Endodermal cell (in vitro differentiated cells): ENCODE data around the gene CEP295NL. TPM values are rescaled to one million over a fixed set of nuclear protein-coding genes. Genes with fewer than 3 reads are reported as not detected.

ENCODE experiments used
- DNase-seq: peaks from one replicate; pipeline ENCODE4 v3.0.0-alpha.2; 2017
- H3K27ac ChIP-seq: 2 replicates; pipeline ENCODE4 v1.5.1; 2013; ENCODE audit warnings: mild to moderate bottlenecking, low read depth, low read length, moderate library complexity
- H3K27me3 ChIP-seq: 2 replicates; pipeline ENCODE4 v1.6.1; 2013; ENCODE audit warnings: mild to moderate bottlenecking, low read length, moderate library complexity; ENCODE audit not compliant: insufficient read depth, control insufficient read depth, poor library complexity, severe bottlenecking
- H3K36me3 ChIP-seq: 2 replicates; pipeline ENCODE4 v1.7.0; 2013; ENCODE audit warnings: mild to moderate bottlenecking, low read length, moderate library complexity; ENCODE audit not compliant: control insufficient read depth, insufficient read depth
- H3K4me1 ChIP-seq: one replicate; pipeline ENCODE4 v1.7.0; 2013; ENCODE audit warnings: low read length; ENCODE audit not compliant: control insufficient read depth, insufficient read depth
- H3K4me3 ChIP-seq: 2 replicates; pipeline ENCODE4 v1.5.1; 2013; ENCODE audit warnings: mild to moderate bottlenecking, low read length, moderate library complexity
- H3K9ac ChIP-seq: 2 replicates; pipeline ENCODE4 v1.6.1; 2013; ENCODE audit warnings: mild to moderate bottlenecking, low read length, moderate library complexity; ENCODE audit not compliant: poor library complexity, severe bottlenecking; ENCODE audit errors: extremely low read depth
- H3K9me3 ChIP-seq: 2 replicates; pipeline ENCODE4 v1.6.1; 2013; ENCODE audit warnings: mild to moderate bottlenecking, low read length, moderate library complexity; ENCODE audit not compliant: control insufficient read depth
- H3K27ac Mint-ChIP-seq: 2 replicates; pipeline ENCODE4 v1.8.0; 2020; ENCODE audit warnings: mixed read lengths
- H3K27me3 Mint-ChIP-seq: 2 replicates; pipeline ENCODE4 v1.8.0; 2021; ENCODE audit warnings: mild to moderate bottlenecking, mixed read lengths; ENCODE audit not compliant: insufficient read depth
- H3K36me3 Mint-ChIP-seq: 2 replicates; pipeline ENCODE4 v1.8.0; 2020; ENCODE audit warnings: low read depth, mixed read lengths
- H3K4me1 Mint-ChIP-seq: 2 replicates; pipeline ENCODE4 v1.8.0; 2020; ENCODE audit warnings: mixed read lengths
- H3K4me3 Mint-ChIP-seq: 2 replicates; pipeline ENCODE4 v1.8.0; 2020; ENCODE audit warnings: mild to moderate bottlenecking, moderate library complexity, mixed read lengths
- H3K9me3 Mint-ChIP-seq: 2 replicates; pipeline ENCODE4 v1.8.0; 2020; ENCODE audit warnings: mild to moderate bottlenecking, mixed read lengths
- CTCF ChIP-seq: fragments of 200-600 bp; sonication (generic); conservative IDR thresholded peaks from 2 replicates; pipeline ENCODE4 v1.5.0; 2021; ENCODE audit warnings: antibody characterized with exemption, mild to moderate bottlenecking
- WGBS, 2 experiments: methylation state at CpG; one replicate each; pipeline versions ENCODE4 v1.1.5 to v1.1.7; 2013; ENCODE audit warnings: missing lambda C conversion rate in 2 of 2, mixed read lengths in 1 of 2; ENCODE audit not compliant: insufficient coverage in 1 of 2, insufficient read length in 1 of 2; 5-methylcytosine and 5-hydroxymethylcytosine counted together
- total RNA-seq, 2 donors: library from RNA; stranded (reverse); fragmentation: NEBNext Ultra II Directional in 1 of 2; extraction: Animal tissue kit (Norgen Biotek cat#: 25700) in 1 of 2; gene quantifications; 2 replicates in 1 of 2; 3 replicates in 1 of 2; pipeline ENCODE4 v1.2.1, GENCODE V29; 2021

Gene CEP295NL
- total RNA-seq, 2 donors from 2014 or later, result 0.97 to 2.2 TPM

GRCh38 chr17:78917451-78918275 is 14.7 kb upstream of the CEP295NL start:
- H3K4me1 ChIP-seq, result no peaks in the 10 kb centered on the region
- Mint-ChIP-seq H3K4me1 (peaks cover 18% of the 10 kb centered on the region), H3K27me3 (no peaks in the 10 kb centered on the region), H3K36me3 (peaks cover 3% of the 10 kb centered on the region), H3K9me3 (no peaks in the 10 kb centered on the region), H3K27ac (no peak overlapping the region), H3K4me3 (no peak overlapping the region)
- TF ChIP-seq CTCF, result no peak
- WGBS, 2 experiments, result 91 to 94% methylated on average over 7 to 21 of the region's 21 CpGs
- H3K9me3 ChIP-seq, result no peaks in the 10 kb centered on the region
- no peaks in the 10 kb centered on the region for H3K27me3 ChIP-seq
- H3K9ac ChIP-seq, result no peak overlapping the region
- no peak for DNase-seq
- no peak overlapping the region for H3K4me3 ChIP-seq
- no peaks in the 10 kb centered on the region for H3K36me3 ChIP-seq
- H3K27ac ChIP-seq, result no peak overlapping the region

GRCh38 chr17:78915872-78916632 is 13.1 kb upstream of the CEP295NL start:
- peaks cover 18% of the 10 kb centered on the region for H3K4me1 Mint-ChIP-seq
- Histone ChIP-seq H3K4me3 (no peak overlapping the region), H3K9me3 (no peaks in the 10 kb centered on the region), H3K27ac (no peak overlapping the region), H3K27me3 (no peaks in the 10 kb centered on the region), H3K36me3 (no peaks in the 10 kb centered on the region), H3K9ac (no peak overlapping the region), H3K4me1 (no peaks in the 10 kb centered on the region)
- peak overlapping the region; percentile 23 for H3K27ac Mint-ChIP-seq
- no peaks in the 10 kb centered on the region for H3K27me3 Mint-ChIP-seq
- no peak overlapping the region for H3K4me3 Mint-ChIP-seq
- H3K36me3 Mint-ChIP-seq, result peaks cover 8% of the 10 kb centered on the region
- H3K9me3 Mint-ChIP-seq, result no peaks in the 10 kb centered on the region
- WGBS, 2 experiments, result 86 to 93% methylated on average over 8 to 17 of the region's 17 CpGs
- DNase-seq, result no peak
- TF ChIP-seq CTCF, result no peak

- Mint-ChIP-seq H3K27me3 (no peaks in the 10 kb centered on the region), H3K4me1 (peaks cover 11% of the 10 kb centered on the region), H3K4me3 (no peak overlapping the region), H3K27ac (no peak overlapping the region), H3K9me3 (no peaks in the 10 kb centered on the region), H3K36me3 (peaks cover 8% of the 10 kb centered on the region)
- Histone ChIP-seq H3K27ac (no peak overlapping the region), H3K27me3 (no peaks in the 10 kb centered on the region), H3K4me3 (no peak overlapping the region), H3K9ac (no peak overlapping the region), H3K36me3 (no peaks in the 10 kb centered on the region), H3K9me3 (no peaks in the 10 kb centered on the region), H3K4me1 (no peaks in the 10 kb centered on the region)
- 93 to 95% methylated on average over 15 of the region's 15 CpGs for WGBS, 2 experiments
- DNase-seq, result no peak
- no peak for TF ChIP-seq CTCF
Observed at GRCh38 chr17:78913115-78913514, 10.1 kb upstream of the CEP295NL start.
